ENCODE measurements around the gene MAP4K4. TPM values are rescaled to one million over a fixed set of nuclear protein-coding genes. Genes with fewer than 3 reads are reported as not detected.

MAP4K4 gene
- total and polyA plus RNA-seq, 12 donors = 8.7 to 43.1 (median 21.8) TPM

GRCh38 chr2:101735166-101735533 lies 37.6 kb downstream of the MAP4K4 start:
- no peak overlapping the region for H3K4me3 ChIP-seq
- no peaks in the 10 kb centered on the region for H3K36me3 ChIP-seq (replicated peaks in 1 of 2)
- TF ChIP-seq, protein P1, sequence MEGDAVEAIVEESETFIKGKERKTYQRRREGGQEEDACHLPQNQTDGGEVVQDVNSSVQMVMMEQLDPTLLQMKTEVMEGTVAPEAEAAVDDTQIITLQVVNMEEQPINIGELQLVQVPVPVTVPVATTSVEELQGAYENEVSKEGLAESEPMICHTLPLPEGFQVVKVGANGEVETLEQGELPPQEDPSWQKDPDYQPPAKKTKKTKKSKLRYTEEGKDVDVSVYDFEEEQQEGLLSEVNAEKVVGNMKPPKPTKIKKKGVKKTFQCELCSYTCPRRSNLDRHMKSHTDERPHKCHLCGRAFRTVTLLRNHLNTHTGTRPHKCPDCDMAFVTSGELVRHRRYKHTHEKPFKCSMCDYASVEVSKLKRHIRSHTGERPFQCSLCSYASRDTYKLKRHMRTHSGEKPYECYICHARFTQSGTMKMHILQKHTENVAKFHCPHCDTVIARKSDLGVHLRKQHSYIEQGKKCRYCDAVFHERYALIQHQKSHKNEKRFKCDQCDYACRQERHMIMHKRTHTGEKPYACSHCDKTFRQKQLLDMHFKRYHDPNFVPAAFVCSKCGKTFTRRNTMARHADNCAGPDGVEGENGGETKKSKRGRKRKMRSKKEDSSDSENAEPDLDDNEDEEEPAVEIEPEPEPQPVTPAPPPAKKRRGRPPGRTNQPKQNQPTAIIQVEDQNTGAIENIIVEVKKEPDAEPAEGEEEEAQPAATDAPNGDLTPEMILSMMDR (IDR thresholded peaks at IDR 0.05) = no peak
- no peak for TF ChIP-seq POLR2A (IDR thresholded peaks at IDR 0.05)
- intact Hi-C loops (cut with DNase I) = no loop called here
- no peak overlapping the region for H3K27ac ChIP-seq
- H3K9me3 ChIP-seq (replicated peaks in 1 of 3) = no peaks in the 10 kb centered on the region
- no peak for DNase-seq
- H3K4me1 ChIP-seq (replicated peaks in 1 of 2) = peaks cover 11 to 50% of the 10 kb centered on the region in 2 donors
- H3K27me3 ChIP-seq = no peaks in the 10 kb centered on the region

GRCh38 chr2:101736233-101736632 lies 38.7 kb downstream of the MAP4K4 start:
- H3K27me3 ChIP-seq = no peaks in the 10 kb centered on the region
- no peaks in the 10 kb centered on the region for H3K9me3 ChIP-seq (replicated peaks in 1 of 3)
- WGBS, 4 donors = 84 to 96% (median 87%) methylated on average over 3 of the region's 3 CpGs
- TF ChIP-seq, protein P1 (IDR thresholded peaks at IDR 0.05) = no peak
- TF ChIP-seq POLR2A (IDR thresholded peaks at IDR 0.05) = no peak
- H3K27ac ChIP-seq = peak overlapping the region in 1 of 5 donors; percentile 25
- no peaks in the 10 kb centered on the region for H3K36me3 ChIP-seq (replicated peaks in 1 of 2)
- H3K4me3 ChIP-seq = no peak overlapping the region
- peaks cover 11 to 57% of the 10 kb centered on the region in 2 donors for H3K4me1 ChIP-seq (replicated peaks in 1 of 2)
- DNase-seq = no peak
- intact Hi-C loops (cut with DNase I) = no loop called here

- intact Hi-C loops (cut with DNase I) = no loop called here
- DNase-seq = peak in 3 of 7 donors; percentile 29 to 35 (median 30)
- Histone ChIP-seq H3K36me3 (replicated peaks in 1 of 2) (no peaks in the 10 kb centered on the region), H3K4me1 (replicated peaks in 1 of 2) (peaks cover 11 to 63% of the 10 kb centered on the region in 2 donors), H3K9me3 (replicated peaks in 1 of 3) (no peaks in the 10 kb centered on the region), H3K27ac (peak overlapping the region in 1 of 5 donors; percentile 25), H3K27me3 (no peaks in the 10 kb centered on the region), H3K4me3 (no peak overlapping the region)
- TF ChIP-seq, protein P1 (IDR thresholded peaks at IDR 0.05) = no peak
- TF ChIP-seq POLR2A (IDR thresholded peaks at IDR 0.05) = no peak
- 0 to 15% (median 5%) methylated on average over 1 of the region's 1 CpG for WGBS, 4 donors
Measured at GRCh38 chr2:101736861-101737291, 39.4 kb downstream of the MAP4K4 start.

- no peak for DNase-seq
- Histone ChIP-seq H3K4me3 (no peak overlapping the region), H3K27ac (no peak overlapping the region), H3K36me3 (replicated peaks in 1 of 2) (no peaks in the 10 kb centered on the region), H3K4me1 (replicated peaks in 1 of 2) (peaks cover 11 to 71% of the 10 kb centered on the region in 2 donors), H3K27me3 (no peaks in the 10 kb centered on the region), H3K9me3 (replicated peaks in 1 of 3) (no peaks in the 10 kb centered on the region)
- no peak for TF ChIP-seq POLR2A (IDR thresholded peaks at IDR 0.05)
- TF ChIP-seq, protein P1 (IDR thresholded peaks at IDR 0.05) = no peak
- intact Hi-C loops (cut with DNase I) = no loop called here
- 72 to 79% (median 77%) methylated on average over 3 of the region's 3 CpGs for WGBS, 4 donors
Measured at GRCh38 chr2:101737478-101738255, 40.2 kb downstream of the MAP4K4 start.

All from adrenal gland (tissue), 12 donors.